RWPE1 (cell line): ENCODE measurements around the gene PTPN22.

ENCODE experiments used
- CTCF ChIA-PET: fragments of 350-600 bp; sonication (Branson Sonifier 250); formaldehyde crosslinking; extraction: SDS; loops from one replicate; lab custom pipeline; 2021; lab: Yijun Ruan, JAX
- POLR2A ChIA-PET: fragments of 400-600 bp; formaldehyde crosslinking; extraction: SDS; loops from one replicate; lab custom pipeline; 2020; ENCODE audit warnings: antibody characterized with exemption; ENCODE audit not compliant: low non-redundant PET; lab: Yijun Ruan, JAX
- DNase-seq: peaks from one replicate; pipeline ENCODE4 v3.0.0; 2012; ENCODE audit warnings: low spot score
- H3K27ac ChIP-seq: fragments of 450-650 bp; 2 replicates; pipeline ENCODE4 v1.5.1; 2017
- TF ChIP-seq, protein P1 (sequence below): fragments of 450-650 bp; conservative IDR thresholded peaks from 2 replicates; pipeline ENCODE4 v1.5.1; 2017; ENCODE audit warnings: low read depth, mild to moderate bottlenecking

PTPN22 gene

GRCh38 chr1:113901191-113901590 lies 29.7 kb upstream of the PTPN22 start:
- H3K27ac ChIP-seq: no peak overlapping the region
- TF ChIP-seq, protein P1, sequence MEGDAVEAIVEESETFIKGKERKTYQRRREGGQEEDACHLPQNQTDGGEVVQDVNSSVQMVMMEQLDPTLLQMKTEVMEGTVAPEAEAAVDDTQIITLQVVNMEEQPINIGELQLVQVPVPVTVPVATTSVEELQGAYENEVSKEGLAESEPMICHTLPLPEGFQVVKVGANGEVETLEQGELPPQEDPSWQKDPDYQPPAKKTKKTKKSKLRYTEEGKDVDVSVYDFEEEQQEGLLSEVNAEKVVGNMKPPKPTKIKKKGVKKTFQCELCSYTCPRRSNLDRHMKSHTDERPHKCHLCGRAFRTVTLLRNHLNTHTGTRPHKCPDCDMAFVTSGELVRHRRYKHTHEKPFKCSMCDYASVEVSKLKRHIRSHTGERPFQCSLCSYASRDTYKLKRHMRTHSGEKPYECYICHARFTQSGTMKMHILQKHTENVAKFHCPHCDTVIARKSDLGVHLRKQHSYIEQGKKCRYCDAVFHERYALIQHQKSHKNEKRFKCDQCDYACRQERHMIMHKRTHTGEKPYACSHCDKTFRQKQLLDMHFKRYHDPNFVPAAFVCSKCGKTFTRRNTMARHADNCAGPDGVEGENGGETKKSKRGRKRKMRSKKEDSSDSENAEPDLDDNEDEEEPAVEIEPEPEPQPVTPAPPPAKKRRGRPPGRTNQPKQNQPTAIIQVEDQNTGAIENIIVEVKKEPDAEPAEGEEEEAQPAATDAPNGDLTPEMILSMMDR: no peak
- DNase-seq: no peak
- CTCF ChIA-PET: interaction anchor here (0.6 kb wide), 1 partner anchor 1041 kb away, joined by 3 read pairs; no protein-coding TSS in a partner anchor
- POLR2A ChIA-PET: no interaction called here

DNA sequence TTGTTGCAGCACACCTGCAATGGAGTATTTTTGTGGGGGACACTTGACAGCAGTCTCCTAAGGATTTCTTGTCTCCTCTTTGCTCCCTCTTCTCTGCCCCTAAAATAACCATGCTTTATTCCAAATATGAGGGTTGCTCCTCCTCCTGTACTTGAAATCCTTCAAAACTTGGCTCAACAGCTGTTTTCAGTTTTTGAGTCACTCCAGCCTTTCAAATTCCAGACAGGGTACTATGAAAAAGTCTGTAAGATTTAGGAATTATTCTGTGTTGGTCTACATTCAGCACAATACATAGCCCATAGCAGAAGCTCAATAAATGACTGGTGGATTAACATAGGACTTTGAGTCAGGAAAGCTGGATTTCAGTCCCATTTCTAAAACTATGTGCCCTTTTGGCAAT lies 27.6 kb upstream of the PTPN22 start:
- DNase-seq: no peak
- H3K27ac ChIP-seq: no peak overlapping the region
- POLR2A ChIA-PET: no interaction called here
- TF ChIP-seq, protein P1: no peak
- CTCF ChIA-PET: no interaction called here

DNA sequence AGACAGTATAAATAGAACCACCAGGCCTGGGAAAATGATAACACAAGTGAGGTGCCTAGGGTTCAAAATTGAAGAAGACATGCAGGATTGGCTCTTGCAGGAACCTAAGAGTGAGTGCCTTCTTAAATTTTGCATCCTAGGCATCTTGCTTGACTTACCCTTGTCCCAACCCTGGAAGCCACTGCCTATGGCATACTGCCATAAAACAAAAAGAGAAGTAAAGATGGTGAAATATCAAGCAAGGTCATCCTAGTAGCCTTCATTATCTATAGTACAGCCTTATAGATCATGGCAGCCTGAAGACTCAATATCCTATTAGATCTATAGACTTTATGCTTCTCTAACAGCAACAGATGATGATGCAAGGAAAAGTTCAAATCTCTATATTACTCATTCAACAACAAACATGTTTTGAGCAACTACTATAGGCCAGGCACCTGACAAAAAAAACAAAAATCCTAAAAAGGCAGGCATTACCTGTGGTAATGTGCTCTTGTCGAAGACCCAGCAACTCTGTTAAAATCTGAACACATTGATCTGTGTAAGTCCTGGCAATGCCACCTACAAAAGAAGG lies 26.8 kb upstream of the PTPN22 start:
- ChIA-PET CTCF (no interaction called here), POLR2A (no interaction called here)
- no peak overlapping the region for H3K27ac ChIP-seq
- DNase-seq: no peak
- TF ChIP-seq, protein P1: no peak

GRCh38 chr1:113895961-113896360 lies 24.4 kb upstream of the PTPN22 start:
- ChIA-PET POLR2A (no interaction called here), CTCF (interaction anchor here (0.6 kb wide), 1 partner anchor 43 kb away, joined by 3 read pairs; no protein-coding TSS in a partner anchor)
- no peak for DNase-seq
- no peak overlapping the region for H3K27ac ChIP-seq
- TF ChIP-seq, protein P1: no peak

GRCh38 chr1:113895098-113895497 lies 23.6 kb upstream of the PTPN22 start:
- H3K27ac ChIP-seq: no peak overlapping the region
- TF ChIP-seq, protein P1: no peak
- POLR2A ChIA-PET: no interaction called here
- CTCF ChIA-PET: no interaction called here
- no peak for DNase-seq

- no peak overlapping the region for H3K27ac ChIP-seq
- CTCF ChIA-PET: interaction anchor here (0.5 to 0.6 kb wide), 2 partner anchors 20 to 57 kb away, joined by 3 read pairs; no protein-coding TSS in a partner anchor
- TF ChIP-seq, protein P1: no peak
- DNase-seq: no peak
- POLR2A ChIA-PET: no interaction called here
These were observed 21.8 kb upstream of the PTPN22 start for GRCh38 chr1:113893267-113893666.
